ENCODE data around the gene KCTD3. TPM values are rescaled to one million over a fixed set of nuclear protein-coding genes. Genes with fewer than 3 reads are reported as not detected.

KCTD3 gene
- total and polyA plus RNA-seq, 10 of the 15 experiments (the other 5 are each of a cell fraction or from before 2014, with no cell fraction given): 3.6 to 19.8 (median 10.7) TPM

- Histone ChIP-seq H3K4me3 (no peak overlapping the region), H3K9ac (ENCODE audit: control insufficient read depth, insufficient read depth, low read length) (no peak overlapping the region), H3K4me1 (ENCODE audit: control insufficient read depth, insufficient read depth, low read length) (peaks cover 4% of the 10 kb centered on the region; the same call in 1 of the 2 replicates), H3K27ac (ENCODE audit: control insufficient read depth, insufficient read depth) (no peak overlapping the region), H4K20me1 (ENCODE audit: control insufficient read depth, insufficient read depth) (no peaks in the 10 kb centered on the region), H2AFZ (ENCODE audit: control insufficient read depth, low read depth, low read length) (no peak overlapping the region), H3K36me3 (ENCODE audit: control insufficient read depth in 2 of 2, insufficient read depth in 2 of 2, low read length in 1 of 2) (no peaks in the 10 kb centered on the region), H3K79me2 (ENCODE audit: control insufficient read depth, insufficient read depth, low read length) (no peaks in the 10 kb centered on the region), H3K27me3 (replicated peaks in 1 of 2; ENCODE audit: control insufficient read depth in 2 of 2, insufficient read depth in 2 of 2, low read length in 1 of 2) (no peaks in the 10 kb centered on the region), H3K9me3 (replicated peaks; ENCODE audit: control insufficient read depth, insufficient read depth, low read length) (no peaks in the 10 kb centered on the region; the same call in 2 of the 3 replicates), H3K4me2 (ENCODE audit: control insufficient read depth, insufficient read depth) (no peak overlapping the region)
- CTCF ChIA-PET: interaction anchor here (0.8 to 2.8 kb wide), 4 partner anchors 9 to 16 kb away, joined by 3 to 9 read pairs (median 4); no protein-coding TSS in a partner anchor
- TF ChIP-seq TBL1XR1 (IDR thresholded peaks at IDR 0.05; ENCODE audit: low read depth, low read length) (no peak), ZNF687 (IDR thresholded peaks at IDR 0.05) (no peak)
- no TSS peak for BruUV-seq (replicated peaks)
- DNase-seq (ENCODE audit: low read depth, low spot score) (no peak), FAIRE-seq (no peak), ATAC-seq (no peak)
- SMC1A ChIA-PET (ENCODE audit: uncharacterized antibody, unreplicated experiment): interaction anchor here (1.2 to 1.5 kb wide), 2 partner anchors 10 to 12 kb away, joined by 3 read pairs; no protein-coding TSS in a partner anchor
- 37% methylated on average over 5 of the region's 5 CpGs for WGBS (ENCODE audit: insufficient coverage, insufficient replicate concordance, low lambda C conversion rate, missing lambda C conversion rate)
- POLR2A ChIA-PET: no interaction called here
- intact Hi-C loops (cut with micrococcal nuclease; ENCODE audit: unreplicated experiment): no loop called here
- in situ Hi-C loops (cut with MboI): no loop called here
- RAD21 ChIA-PET (ENCODE audit: unreplicated experiment): interaction anchor here (1.1 kb wide), 1 partner anchor 15 kb away, joined by 4 read pairs; no protein-coding TSS in a partner anchor
Measured at GRCh38 chr1:215539803-215540570, 27.1 kb upstream of the KCTD3 start.
